A673 (cell line): ENCODE data around the gene HK1. TPM values are rescaled to one million over a fixed set of nuclear protein-coding genes. Genes with fewer than 3 reads are reported as not detected.

ENCODE experiments used
- BruUV-seq: library from RNA; stranded (reverse); fragments of 400-500 nt; replicated peaks from 2 replicates; lab custom pipeline; 2021; lab: Mats Ljungman, UMichigan
- CTCF ChIA-PET: fragments of 300-600 bp; sonication (Branson Sonifier 250); formaldehyde crosslinking; loops from one replicate; lab custom pipeline; 2022; ENCODE audit warnings: antibody characterized with exemption; lab: Charles Lee
- POLR2A ChIA-PET: fragments of 300-600 bp; sonication (Branson Sonifier 250); formaldehyde crosslinking; loops from one replicate; lab custom pipeline; 2022; ENCODE audit warnings: antibody characterized with exemption; ENCODE audit not compliant: low non-redundant PET; lab: Charles Lee
- DNase-seq: peaks from one replicate; pipeline ENCODE4 v3.0.0-alpha.2; 2015; ENCODE audit warnings: low spot score
- H3K27ac ChIP-seq: fragments of 200-600 bp; sonication (generic); 2 replicates; pipeline ENCODE4 v1.5.1; 2016; ENCODE audit warnings: mixed run types, low read depth, mild to moderate bottlenecking, mixed read lengths, antibody characterized with exemption, low read length; ENCODE audit not compliant: poor library complexity, severe bottlenecking
- H3K27me3 ChIP-seq: fragments of 200-600 bp; sonication (generic); replicated peaks from 2 replicates; pipeline ENCODE4 v1.6.1; 2017; ENCODE audit warnings: mixed run types, low read depth, mild to moderate bottlenecking, mixed read lengths, antibody characterized with exemption, low read length; ENCODE audit not compliant: insufficient read depth, poor library complexity
- H3K36me3 ChIP-seq: fragments of 200-600 bp; sonication (generic); 2 replicates; pipeline ENCODE4 v1.6.1; 2016; ENCODE audit warnings: mixed run types, mild to moderate bottlenecking, mixed read lengths, antibody characterized with exemption, low read length; ENCODE audit not compliant: insufficient read depth, poor library complexity, severe bottlenecking
- H3K4me1 ChIP-seq: fragments of 200-600 bp; sonication (generic); 2 replicates; pipeline ENCODE4 v1.6.1; 2017; ENCODE audit warnings: mixed run types, mild to moderate bottlenecking, mixed read lengths, antibody characterized with exemption, low read length; ENCODE audit not compliant: insufficient read depth, poor library complexity, severe bottlenecking
- H3K4me3 ChIP-seq: fragments of 200-600 bp; sonication (generic); 2 replicates; pipeline ENCODE4 v1.5.1; 2016; ENCODE audit warnings: low read depth, mixed run types, mild to moderate bottlenecking, mixed read lengths, low read length; ENCODE audit not compliant: poor library complexity, severe bottlenecking
- H3K9me3 ChIP-seq: fragments of 200-600 bp; sonication (generic); 2 replicates; pipeline ENCODE4 v1.6.1; 2016; ENCODE audit warnings: mixed run types, low read depth, mild to moderate bottlenecking, mixed read lengths, antibody characterized with exemption, low read length; ENCODE audit not compliant: poor library complexity, severe bottlenecking
- CTCF ChIP-seq: fragments of 300-800, 200-600 bp; sonication (generic); conservative IDR thresholded peaks from 2 replicates; pipeline ENCODE4 v1.5.1; 2017; ENCODE audit warnings: low read depth, mild to moderate bottlenecking, antibody characterized with exemption, low read length, moderate library complexity, mixed read lengths
- EZH2 ChIP-seq: fragments of 200-600 bp; sonication (generic); IDR thresholded peaks from 2 replicates; pipeline ENCODE4 v1.6.1; 2017; ENCODE audit warnings: borderline replicate concordance, low read depth, mild to moderate bottlenecking, mixed read lengths, antibody characterized with exemption, low read length; ENCODE audit not compliant: poor library complexity, severe bottlenecking
- intact Hi-C: fragments of 100-400 bp; cut with micrococcal nuclease; formaldehyde crosslinking; loops from one replicate; pipeline ENCODE4 v1.10.0; 2022; ENCODE audit not compliant: unreplicated experiment
- total RNA-seq: library from RNA; stranded (reverse); gene quantifications from 2 replicates; pipeline ENCODE4 v1.2.3, GENCODE V29; 2021

HK1 gene
- total RNA-seq, 1 experiment from 2014 or later = 107 TPM

- ChIA-PET CTCF (interaction anchor here (0.5 to 0.8 kb wide), 3 partner anchors 234 to 458 kb away, joined by 3 read pairs; no protein-coding TSS in a partner anchor), POLR2A (no interaction called here)
- Histone ChIP-seq H3K9me3 (no peaks in the 10 kb centered on the region), H3K27me3 (no peaks in the 10 kb centered on the region), H3K4me1 (peaks cover 6% of the 10 kb centered on the region), H3K36me3 (no peaks in the 10 kb centered on the region), H3K4me3 (no peak overlapping the region), H3K27ac (no peak overlapping the region)
- TF ChIP-seq CTCF (peak; percentile 83), EZH2 (no peak)
- intact Hi-C loops = loop anchor here (10.0 kb wide), 1 partner anchor 429 kb away; the partner anchor contains the start of gene KIFBP
- BruUV-seq = no TSS peak
- DNase-seq = peak; percentile 75
Observed at GRCh38 chr10:69413221-69413865, 135.0 kb downstream of the HK1 start.

DNA sequence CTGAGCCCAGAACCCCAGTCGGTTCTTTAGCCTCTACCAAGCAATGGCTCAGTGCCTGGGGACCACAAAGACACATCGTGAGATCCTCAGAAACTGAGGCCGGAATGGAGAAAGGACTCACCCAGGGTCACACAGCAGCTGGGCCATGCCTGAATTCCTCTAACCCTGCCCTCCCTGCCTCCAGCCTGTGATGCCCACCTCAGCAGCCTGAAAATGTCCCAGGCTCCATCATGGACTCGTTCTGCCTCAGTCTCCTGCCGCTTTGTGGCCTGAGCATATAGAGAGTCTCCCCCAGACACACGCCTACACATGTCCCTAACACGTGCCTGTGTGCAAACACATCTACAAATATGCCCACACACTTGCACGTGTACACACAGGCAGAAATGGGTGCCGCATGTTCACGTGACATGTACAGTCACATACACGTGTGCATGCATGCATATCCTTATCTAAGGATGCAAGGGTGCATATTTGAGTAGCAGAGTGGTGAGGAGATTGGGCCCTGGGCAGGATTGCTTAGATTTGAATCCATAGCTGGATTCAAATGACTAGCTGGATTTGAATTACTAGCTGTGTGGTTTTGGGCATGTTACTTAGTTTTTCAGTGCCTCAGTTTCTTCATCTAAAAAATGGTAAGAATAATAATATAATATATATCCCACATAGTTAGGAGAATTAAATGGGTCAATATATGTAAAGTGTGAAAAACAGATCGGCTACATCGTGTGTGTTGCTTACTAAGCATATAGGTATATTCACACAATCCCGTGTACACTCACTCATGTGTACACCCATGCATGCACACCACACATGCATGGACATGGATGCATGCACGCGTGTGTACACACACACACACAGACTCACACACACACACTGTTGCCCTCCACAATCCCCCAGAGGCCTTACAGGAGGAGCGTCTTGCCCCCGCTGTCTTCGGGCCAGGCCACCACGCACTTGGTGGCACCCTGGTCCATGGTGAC is 136.0 kb downstream of the HK1 start:
- Histone ChIP-seq H3K27me3 (no peaks in the 10 kb centered on the region), H3K36me3 (no peaks in the 10 kb centered on the region), H3K4me1 (peaks cover 1% of the 10 kb centered on the region), H3K4me3 (no peak overlapping the region), H3K9me3 (no peaks in the 10 kb centered on the region), H3K27ac (no peak overlapping the region)
- no peak for DNase-seq
- ChIA-PET POLR2A (no interaction called here), CTCF (no interaction called here)
- BruUV-seq = no TSS peak
- TF ChIP-seq EZH2 (no peak), CTCF (no peak)
- intact Hi-C loops = loop anchor here (10.0 kb wide), 1 partner anchor 430 kb away; the partner anchor contains the start of gene KIFBP

DNA sequence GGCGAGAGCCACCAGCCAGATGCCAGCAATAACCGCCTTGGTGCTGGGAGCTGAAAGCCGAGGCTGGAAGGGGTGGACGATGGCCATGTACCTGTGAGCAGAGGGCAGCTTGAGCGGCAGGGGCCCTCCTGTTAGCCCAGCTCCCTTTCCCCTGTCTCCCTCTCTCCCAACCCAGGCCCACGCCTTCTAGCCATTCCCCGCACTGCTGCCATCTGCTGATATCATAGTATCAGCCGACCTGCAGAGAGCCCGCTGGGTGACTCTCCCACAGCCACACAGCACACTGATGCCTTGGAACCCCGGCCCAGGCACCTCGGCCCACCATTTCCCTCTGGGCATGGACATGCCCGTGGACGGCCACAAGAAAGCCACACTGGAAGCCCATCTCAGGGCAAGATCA is 136.8 kb downstream of the HK1 start:
- CTCF ChIA-PET = no interaction called here
- H3K4me1 ChIP-seq = no peaks in the 10 kb centered on the region
- intact Hi-C loops = loop anchor here (10.0 kb wide), 1 partner anchor 430 kb away; the partner anchor contains the start of gene KIFBP
- no peak overlapping the region for H3K27ac ChIP-seq
- H3K36me3 ChIP-seq = no peaks in the 10 kb centered on the region
- H3K4me3 ChIP-seq = no peak overlapping the region
- BruUV-seq = no TSS peak
- no peak for DNase-seq
- no peaks in the 10 kb centered on the region for H3K27me3 ChIP-seq
- POLR2A ChIA-PET = no interaction called here
- TF ChIP-seq CTCF = no peak
- no peak for TF ChIP-seq EZH2
- no peaks in the 10 kb centered on the region for H3K9me3 ChIP-seq
